OCI-LY7 (cell line): ENCODE data around the gene SLC4A11.

Experiments
- CTCF ChIP-seq: fragments of 200-600 bp; sonication (generic); conservative IDR thresholded peaks from 2 replicates; pipeline ENCODE4 v1.5.1; 2014; ENCODE audit warnings: mild to moderate bottlenecking, antibody characterized with exemption, low read length, moderate library complexity, mixed read lengths
- EZH2phosphoT487 ChIP-seq: fragments of 200-600 bp; sonication (generic); IDR thresholded peaks from 2 replicates; pipeline ENCODE4 v1.6.1; 2018; ENCODE audit warnings: low read depth, borderline replicate concordance, mild to moderate bottlenecking, mixed run types, antibody characterized with exemption, low read length, moderate library complexity, mixed read lengths

- TF ChIP-seq CTCF (no peak), EZH2phosphoT487 (no peak)
These were observed 28.6 kb downstream of the SLC4A11 start for GRCh38 chr20:3210346-3210745.
